ENCODE results near the gene BMP3. TPM values are rescaled to one million over a fixed set of nuclear protein-coding genes. Genes with fewer than 3 reads are reported as not detected.

Gene BMP3
- total RNA-seq, 2 experiments from 2014 or later = not detected

GRCh38 chr4:81065446-81065845 is 34.9 kb downstream of the BMP3 start:
- Mint-ChIP-seq H3K36me3 (ENCODE audit: low read depth) (no peaks in the 10 kb centered on the region), H3K9me3 (no peaks in the 10 kb centered on the region), H3K4me3 (no peak overlapping the region), H3K27ac (no peak overlapping the region), H3K4me1 (ENCODE audit: low read depth) (no peaks in the 10 kb centered on the region), H3K27me3 (peaks cover 19% of the 10 kb centered on the region)
- intact Hi-C loops (cut with micrococcal nuclease) = no loop called here
- ChIA-PET POLR2A (no interaction called here), CTCF (interaction anchor here (0.5 to 0.8 kb wide), 2 partner anchors 9 to 89 kb away, joined by 3 read pairs; no protein-coding TSS in a partner anchor)
- no peak for ATAC-seq
- no peak for TF ChIP-seq CTCF (IDR thresholded peaks at IDR 0.05)
- no peak for DNase-seq

GRCh38 chr4:81069706-81070331 is 39.3 kb downstream of the BMP3 start:
- no peaks in the 10 kb centered on the region for H3K9me3 Mint-ChIP-seq
- peak; percentile 75 for DNase-seq
- H3K27ac Mint-ChIP-seq = no peak overlapping the region
- peak; percentile 85 for TF ChIP-seq CTCF (IDR thresholded peaks at IDR 0.05)
- no peaks in the 10 kb centered on the region for H3K4me1 Mint-ChIP-seq (ENCODE audit: low read depth)
- intact Hi-C loops (cut with micrococcal nuclease) = loop anchor here (1.0 kb wide), 1 partner anchor 281 kb away; no protein-coding TSS in a partner anchor
- peaks cover 14% of the 10 kb centered on the region for H3K27me3 Mint-ChIP-seq
- H3K4me3 Mint-ChIP-seq = no peak overlapping the region
- H3K36me3 Mint-ChIP-seq (ENCODE audit: low read depth) = no peaks in the 10 kb centered on the region
- POLR2A ChIA-PET = interaction anchor here (0.6 kb wide), 1 partner anchor 74 kb away, joined by 3 read pairs; no protein-coding TSS in a partner anchor
- peak; percentile 74 for ATAC-seq
- CTCF ChIA-PET = interaction anchor here (0.6 to 3.8 kb wide), 33 partner anchors 9 to 716 kb away, joined by 3 to 56 read pairs (median 4); partner anchors contain the start of gene BMP3

GRCh38 chr4:81071013-81071412 is 40.5 kb downstream of the BMP3 start:
- H3K4me3 Mint-ChIP-seq = no peak overlapping the region

GRCh38 chr4:81081156-81081555 is 50.6 kb downstream of the BMP3 start:
- no peak for DNase-seq
- H3K9me3 Mint-ChIP-seq = peaks cover 3% of the 10 kb centered on the region
- intact Hi-C loops (cut with micrococcal nuclease) = no loop called here
- no peaks in the 10 kb centered on the region for H3K36me3 Mint-ChIP-seq (ENCODE audit: low read depth)
- no peak for TF ChIP-seq CTCF (IDR thresholded peaks at IDR 0.05)
- POLR2A ChIA-PET = no interaction called here
- CTCF ChIA-PET = interaction anchor here (1.3 kb wide), 1 partner anchor 12 kb away, joined by 4 read pairs; no protein-coding TSS in a partner anchor
- no peak overlapping the region for H3K27ac Mint-ChIP-seq
- H3K27me3 Mint-ChIP-seq = peaks cover 7% of the 10 kb centered on the region
- ATAC-seq = no peak
- no peak overlapping the region for H3K4me3 Mint-ChIP-seq
- H3K4me1 Mint-ChIP-seq (ENCODE audit: low read depth) = no peaks in the 10 kb centered on the region

More at GRCh38 chr4:81071013-81071412, 40.5 kb downstream of the BMP3 start:
- H3K36me3 Mint-ChIP-seq (ENCODE audit: low read depth) = no peaks in the 10 kb centered on the region
- DNase-seq (no peak), ATAC-seq (no peak)
- ChIA-PET POLR2A (no interaction called here), CTCF (interaction anchor here (0.7 to 3.8 kb wide), 15 partner anchors 14 to 708 kb away, joined by 3 to 56 read pairs (median 7); no protein-coding TSS in a partner anchor)
- H3K4me1 Mint-ChIP-seq (ENCODE audit: low read depth) = no peaks in the 10 kb centered on the region
- intact Hi-C loops (cut with micrococcal nuclease) = no loop called here
- no peak for TF ChIP-seq CTCF (IDR thresholded peaks at IDR 0.05)
- peaks cover 16% of the 10 kb centered on the region for H3K27me3 Mint-ChIP-seq
- no peak overlapping the region for H3K27ac Mint-ChIP-seq
- H3K9me3 Mint-ChIP-seq = no peaks in the 10 kb centered on the region

- POLR2A ChIA-PET = no interaction called here
- CTCF ChIA-PET = interaction anchor here (2.5 to 3.6 kb wide), 3 partner anchors 11 to 268 kb away, joined by 8 to 26 read pairs (median 11); no protein-coding TSS in a partner anchor
- no peak for ATAC-seq
- Mint-ChIP-seq H3K27me3 (no peaks in the 10 kb centered on the region), H3K4me1 (ENCODE audit: low read depth) (no peaks in the 10 kb centered on the region), H3K27ac (no peak overlapping the region), H3K9me3 (peaks cover 3% of the 10 kb centered on the region), H3K4me3 (no peak overlapping the region), H3K36me3 (ENCODE audit: low read depth) (no peaks in the 10 kb centered on the region)
- no peak for TF ChIP-seq CTCF (IDR thresholded peaks at IDR 0.05)
- no peak for DNase-seq
- intact Hi-C loops (cut with micrococcal nuclease) = no loop called here
Observed at GRCh38 chr4:81084029-81084428, 53.5 kb downstream of the BMP3 start.
